Left ventricle myocardium inferior (tissue), 1 donor: ENCODE data around the gene ZNF787. TPM values are rescaled to one million over a fixed set of nuclear protein-coding genes. Genes with fewer than 3 reads are reported as not detected.

Experiments used
- DNase-seq: peaks from one replicate; pipeline ENCODE4 v3.0.0-alpha.2; 2020
- H3K27ac ChIP-seq: fragments of 200-600 bp; replicated peaks from 2 replicates; pipeline ENCODE4 v1.8.0; 2021
- H3K27me3 ChIP-seq: fragments of 200-600 bp; 2 replicates; pipeline ENCODE4 v1.8.0; 2021; ENCODE audit warnings: low read depth
- H3K36me3 ChIP-seq: fragments of 200-600 bp; 2 replicates; pipeline ENCODE4 v1.8.0; 2021
- H3K4me1 ChIP-seq: fragments of 200-600 bp; 2 replicates; pipeline ENCODE4 v1.8.0; 2021
- H3K4me3 ChIP-seq: fragments of 200-600 bp; 2 replicates; pipeline ENCODE4 v1.8.0; 2021; ENCODE audit warnings: mild to moderate bottlenecking, moderate library complexity
- H3K9me3 ChIP-seq: fragments of 200-600 bp; replicated peaks from 2 replicates; pipeline ENCODE4 v1.8.0; 2021
- intact Hi-C: fragments of 100-400 bp; cut with micrococcal nuclease; formaldehyde crosslinking; loops from one replicate; pipeline ENCODE4 v1.11.0; 2022
- total RNA-seq: library from RNA; stranded (reverse); fragmentation: NEBNext Ultra II Directional; extraction: Animal tissue kit (Norgen Biotek cat#: 25700); gene quantifications from one replicate; pipeline ENCODE4 v1.2.1, GENCODE V29; 2021
- TF ChIP-seq, protein P1 (sequence below): fragments of 200-600 bp; IDR thresholded peaks from 2 replicates; pipeline ENCODE4 v1.8.0; 2021; ENCODE audit warnings: antibody characterized with exemption, mild to moderate bottlenecking, borderline replicate concordance
- donor health status: DM: no; HTN: yes; CAD: no; lungs with severe emphysema.

The ZNF787 gene
- total RNA-seq, 1 donor from 2014 or later, result 31.8 TPM

DNA sequence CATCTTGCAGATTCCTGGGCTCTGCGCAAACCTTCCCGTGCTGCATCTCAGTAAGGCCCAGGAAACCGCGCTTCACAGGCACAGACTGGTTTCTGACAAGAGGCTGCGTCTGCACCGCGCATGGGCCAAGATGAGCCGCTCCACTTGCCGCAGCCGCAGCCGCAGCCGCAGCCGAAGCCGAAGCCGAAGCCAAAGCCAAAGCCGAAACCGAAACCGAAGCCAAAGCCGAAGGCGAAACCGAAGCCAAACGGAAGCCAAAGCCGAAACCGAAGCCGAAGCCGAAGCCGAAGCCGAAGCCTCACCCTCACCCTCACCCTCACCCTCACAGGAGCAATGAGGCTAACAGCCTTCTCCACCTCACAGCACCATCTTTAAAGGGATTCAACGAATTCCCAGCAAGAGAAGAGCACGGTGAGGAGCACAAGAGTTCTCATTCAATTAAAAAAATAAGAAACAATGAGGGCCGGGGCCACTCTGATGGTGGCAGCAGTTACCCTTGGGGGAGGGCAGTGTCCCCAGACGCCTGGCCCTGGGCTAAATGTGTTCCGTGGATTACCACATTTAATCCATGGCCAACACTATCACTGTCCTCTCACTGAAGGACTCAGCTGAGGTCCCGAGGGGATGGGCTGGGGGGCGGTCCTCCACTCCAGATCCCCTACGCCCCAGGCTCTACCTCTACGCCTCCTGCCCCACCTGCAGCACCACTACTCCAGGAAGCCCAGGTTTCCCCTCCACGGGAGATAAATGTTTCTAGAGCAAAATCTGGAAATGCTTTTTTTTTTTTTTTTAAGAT, 29.1 kb downstream of the ZNF787 start:
- Histone ChIP-seq H3K27ac (peak overlapping the region; percentile 80), H3K4me1 (peaks cover 41% of the 10 kb centered on the region), H3K9me3 (no peaks in the 10 kb centered on the region), H3K27me3 (no peaks in the 10 kb centered on the region), H3K36me3 (peaks cover 22% of the 10 kb centered on the region), H3K4me3 (peak overlapping the region; percentile 45)
- TF ChIP-seq, protein P1, sequence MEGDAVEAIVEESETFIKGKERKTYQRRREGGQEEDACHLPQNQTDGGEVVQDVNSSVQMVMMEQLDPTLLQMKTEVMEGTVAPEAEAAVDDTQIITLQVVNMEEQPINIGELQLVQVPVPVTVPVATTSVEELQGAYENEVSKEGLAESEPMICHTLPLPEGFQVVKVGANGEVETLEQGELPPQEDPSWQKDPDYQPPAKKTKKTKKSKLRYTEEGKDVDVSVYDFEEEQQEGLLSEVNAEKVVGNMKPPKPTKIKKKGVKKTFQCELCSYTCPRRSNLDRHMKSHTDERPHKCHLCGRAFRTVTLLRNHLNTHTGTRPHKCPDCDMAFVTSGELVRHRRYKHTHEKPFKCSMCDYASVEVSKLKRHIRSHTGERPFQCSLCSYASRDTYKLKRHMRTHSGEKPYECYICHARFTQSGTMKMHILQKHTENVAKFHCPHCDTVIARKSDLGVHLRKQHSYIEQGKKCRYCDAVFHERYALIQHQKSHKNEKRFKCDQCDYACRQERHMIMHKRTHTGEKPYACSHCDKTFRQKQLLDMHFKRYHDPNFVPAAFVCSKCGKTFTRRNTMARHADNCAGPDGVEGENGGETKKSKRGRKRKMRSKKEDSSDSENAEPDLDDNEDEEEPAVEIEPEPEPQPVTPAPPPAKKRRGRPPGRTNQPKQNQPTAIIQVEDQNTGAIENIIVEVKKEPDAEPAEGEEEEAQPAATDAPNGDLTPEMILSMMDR, result no peak
- DNase-seq, result no peak
- intact Hi-C loops, result no loop called here

DNA sequence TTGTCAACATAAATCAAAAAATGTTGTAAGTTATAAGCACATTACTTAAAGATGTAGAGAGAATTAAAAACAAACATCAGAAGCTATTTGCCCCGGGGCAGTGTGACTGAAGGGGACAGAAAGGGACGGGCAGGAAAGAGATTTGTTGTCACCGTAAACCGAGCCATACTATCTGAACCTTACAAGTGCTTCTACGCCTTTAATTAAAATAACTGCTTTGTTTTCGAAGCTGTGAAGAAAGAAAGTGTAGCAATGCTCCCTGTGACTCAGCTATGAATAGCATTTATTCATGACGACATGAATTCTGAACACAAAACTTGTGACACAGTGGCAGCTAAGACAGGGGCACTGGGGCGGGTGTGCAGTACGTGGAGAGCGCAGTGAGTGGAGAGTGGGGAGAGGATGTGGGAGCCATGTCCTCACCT, 30.0 kb downstream of the ZNF787 start:
- Histone ChIP-seq H3K4me3 (peak overlapping the region; percentile 45), H3K36me3 (peaks cover 22% of the 10 kb centered on the region), H3K27ac (peak overlapping the region; percentile 80), H3K4me1 (peaks cover 40% of the 10 kb centered on the region), H3K27me3 (no peaks in the 10 kb centered on the region), H3K9me3 (no peaks in the 10 kb centered on the region)
- TF ChIP-seq, protein P1, result no peak
- intact Hi-C loops, result no loop called here
- DNase-seq, result no peak

DNA sequence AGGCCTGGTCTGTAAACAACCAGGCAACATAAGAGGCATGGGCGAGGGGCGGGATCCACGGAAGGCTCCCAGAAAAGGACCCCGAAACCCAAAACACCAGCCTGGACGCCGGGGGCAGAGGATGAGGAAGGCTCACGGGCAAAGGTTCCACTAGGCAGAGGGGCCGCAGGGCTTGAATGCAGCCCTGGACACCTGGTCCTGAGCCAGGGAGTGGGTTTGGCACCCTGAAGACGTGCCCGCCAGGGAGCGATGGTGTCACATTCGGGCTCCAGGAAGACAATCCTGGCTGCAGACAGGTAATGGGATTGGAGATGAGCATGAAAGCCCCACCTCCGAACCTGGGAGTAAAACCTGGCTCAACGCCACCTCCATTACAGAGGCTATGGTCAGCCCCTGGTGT, 31.8 kb downstream of the ZNF787 start:
- Histone ChIP-seq H3K9me3 (no peaks in the 10 kb centered on the region), H3K4me1 (peaks cover 39% of the 10 kb centered on the region), H3K4me3 (no peak overlapping the region), H3K27me3 (no peaks in the 10 kb centered on the region), H3K36me3 (peaks cover 22% of the 10 kb centered on the region), H3K27ac (no peak overlapping the region)
- intact Hi-C loops, result no loop called here
- TF ChIP-seq, protein P1, result no peak
- DNase-seq, result no peak

DNA sequence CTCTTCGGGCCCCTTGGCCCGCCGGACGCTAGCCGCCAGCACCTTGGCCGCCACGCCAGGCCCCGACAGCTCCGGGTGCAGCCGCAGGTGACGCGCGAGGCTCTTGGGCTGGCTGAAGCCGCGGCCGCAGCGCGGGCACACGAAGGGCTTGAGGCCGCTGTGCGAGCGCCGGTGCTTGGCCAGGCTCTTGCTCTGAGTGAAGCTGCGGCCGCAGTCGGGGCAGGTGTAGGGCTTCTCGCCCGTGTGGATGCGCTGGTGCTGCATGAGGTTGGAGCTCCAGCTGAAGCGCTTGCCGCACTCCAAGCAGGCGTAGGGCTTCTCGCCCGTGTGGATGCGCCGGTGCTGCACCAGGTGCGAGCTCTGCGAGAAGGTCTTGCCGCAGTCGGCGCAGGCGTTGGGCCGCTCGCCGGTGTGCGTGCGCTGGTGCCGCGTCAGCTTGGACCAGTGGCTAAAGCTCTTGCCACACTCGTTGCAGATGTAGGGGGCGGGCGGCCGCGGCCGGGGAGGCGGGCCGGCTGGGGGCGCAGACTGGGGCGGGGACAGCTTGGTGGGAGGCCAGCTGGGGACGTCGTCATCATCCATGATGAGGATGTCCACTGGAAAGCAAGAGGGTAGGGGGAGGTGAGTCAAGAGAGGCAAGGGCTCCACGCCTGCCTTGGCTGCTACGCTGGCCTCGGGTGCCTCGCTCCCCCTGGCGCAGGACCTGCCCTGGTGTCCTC, 32.4 kb downstream of the ZNF787 start:
- Histone ChIP-seq H3K27me3 (no peaks in the 10 kb centered on the region), H3K27ac (no peak overlapping the region), H3K36me3 (peaks cover 21% of the 10 kb centered on the region), H3K4me1 (peaks cover 39% of the 10 kb centered on the region), H3K9me3 (no peaks in the 10 kb centered on the region), H3K4me3 (no peak overlapping the region)
- TF ChIP-seq, protein P1, result no peak
- intact Hi-C loops, result no loop called here
- no peak for DNase-seq

DNA sequence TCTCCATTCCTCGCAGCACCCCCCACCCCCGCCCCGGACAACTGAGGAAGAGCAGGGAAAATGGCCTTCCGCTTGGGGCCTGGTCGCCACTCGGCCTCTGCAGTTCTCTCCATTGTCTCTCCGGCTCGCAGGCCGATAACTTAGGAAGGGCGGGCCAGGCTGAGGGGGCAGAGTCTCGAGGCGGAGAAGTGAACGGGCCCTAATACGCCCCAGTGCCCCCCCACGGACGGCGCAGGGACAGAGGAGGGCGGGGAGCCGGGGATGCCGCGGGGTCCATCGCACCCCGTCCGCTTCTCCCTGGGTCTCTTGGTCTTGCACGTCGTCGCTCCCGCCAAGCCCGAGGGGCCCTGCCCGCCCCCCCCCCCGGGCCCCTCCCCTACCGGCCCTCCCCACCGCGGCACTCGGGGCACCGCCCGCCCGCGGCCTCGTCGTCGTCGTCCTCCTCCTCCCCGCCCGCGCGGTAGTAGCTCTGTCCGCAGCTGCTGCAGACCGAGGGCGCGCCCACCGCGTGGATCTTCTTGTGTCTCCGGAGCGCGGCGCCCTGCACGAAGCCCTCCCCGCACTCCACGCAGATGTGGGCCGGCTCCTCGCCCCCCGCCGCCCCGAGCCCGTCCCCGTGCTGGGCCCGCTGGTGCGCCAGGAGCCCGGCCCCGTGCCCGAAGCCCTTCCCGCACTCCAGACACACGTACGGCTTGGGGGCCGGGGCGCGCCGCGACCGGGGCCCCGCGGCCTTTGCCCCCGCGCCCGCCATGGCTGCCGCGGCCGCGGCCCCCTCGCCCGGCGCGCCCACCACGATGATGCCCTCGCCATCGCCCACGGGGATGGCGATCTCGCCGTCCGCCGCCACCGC, 33.2 kb downstream of the ZNF787 start:
- peak overlapping the region; percentile 26 for H3K4me3 ChIP-seq
- DNase-seq, result no peak
- H3K4me1 ChIP-seq, result peaks cover 39% of the 10 kb centered on the region
- H3K27me3 ChIP-seq, result no peaks in the 10 kb centered on the region
- H3K9me3 ChIP-seq, result no peaks in the 10 kb centered on the region
- intact Hi-C loops, result no loop called here
- H3K36me3 ChIP-seq, result peaks cover 16% of the 10 kb centered on the region
- H3K27ac ChIP-seq, result peak overlapping the region; percentile 53
- TF ChIP-seq, protein P1, result no peak
